ENCODE measurements around the gene SESTD1. TPM values are rescaled to one million over a fixed set of nuclear protein-coding genes. Genes with fewer than 3 reads are reported as not detected.
"Not testable (repeated sequence)": the region's sequence is repeated elsewhere in the genome, so short reads cannot be mapped to it uniquely, and the experiment has no call there.

Gene SESTD1
- total RNA-seq, 3 donors from 2014 or later = 2.7 to 6.2 (median 4.8) TPM

DNA sequence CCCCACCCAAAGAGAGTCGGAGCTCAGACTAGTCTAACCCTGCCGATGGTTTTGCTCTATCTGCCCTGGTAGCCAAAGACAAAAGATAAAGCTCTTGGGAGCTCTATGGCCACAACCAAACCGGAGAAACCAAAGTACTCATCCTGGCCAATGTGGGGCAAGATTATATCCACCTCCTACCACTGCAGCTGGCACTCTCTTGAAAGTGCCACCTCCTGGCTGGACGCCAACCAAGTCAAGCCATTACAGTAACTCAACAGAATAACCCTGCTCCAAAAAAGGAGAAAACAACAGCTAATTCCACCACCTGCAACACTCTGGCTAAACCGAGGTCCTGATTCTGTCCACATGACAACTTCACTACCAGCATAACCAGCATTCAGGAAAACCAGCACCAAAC is 57.6 kb downstream of the SESTD1 start:
- no peak for DNase-seq
- no peaks in the 10 kb centered on the region for H3K4me1 Mint-ChIP-seq (ENCODE audit: low read depth)
- no peak overlapping the region for H3K4me3 Mint-ChIP-seq
- no peaks in the 10 kb centered on the region for H3K36me3 Mint-ChIP-seq (ENCODE audit: insufficient read depth)
- ATAC-seq = no peak
- no peaks in the 10 kb centered on the region for H3K27me3 Mint-ChIP-seq (ENCODE audit: low read depth)
- H3K9me3 Mint-ChIP-seq = no peaks in the 10 kb centered on the region

DNA sequence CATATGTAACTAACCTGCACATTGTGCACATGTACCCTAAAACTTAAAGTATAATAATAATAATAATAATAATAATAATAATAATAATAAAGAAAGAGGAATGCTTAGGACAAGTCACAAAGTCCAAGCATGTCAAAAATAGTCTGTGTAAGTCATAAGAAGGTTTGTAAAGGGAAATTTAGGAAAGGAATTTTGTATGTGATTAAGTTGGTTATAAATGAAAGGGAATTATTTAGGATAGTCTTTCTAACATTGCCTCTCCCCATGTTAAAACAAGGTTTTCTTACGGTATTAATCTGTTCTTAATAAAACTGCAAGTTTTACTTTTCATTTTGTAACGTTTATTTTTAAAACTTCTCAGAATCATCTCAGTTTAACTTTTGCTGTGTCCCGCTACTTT is 62.8 kb downstream of the SESTD1 start:
- ATAC-seq = no peak
- no peaks in the 10 kb centered on the region for H3K27me3 Mint-ChIP-seq (ENCODE audit: low read depth)

GRCh38 chr2:179195926-179196590 is 68.6 kb downstream of the SESTD1 start:
- ATAC-seq; H3K27me3 Mint-ChIP-seq (ENCODE audit: low read depth); H3K9me3 Mint-ChIP-seq; DNase-seq; H3K36me3 Mint-ChIP-seq (ENCODE audit: insufficient read depth); H3K4me3 Mint-ChIP-seq: not testable (repeated sequence)
- H3K4me1 Mint-ChIP-seq (ENCODE audit: low read depth) = peaks cover 22% of the 10 kb centered on the region

More for the DNA sequence above, 62.8 kb downstream of the SESTD1 start:
- H3K4me3 Mint-ChIP-seq = no peak overlapping the region
- H3K36me3 Mint-ChIP-seq (ENCODE audit: insufficient read depth) = no peaks in the 10 kb centered on the region
- H3K4me1 Mint-ChIP-seq (ENCODE audit: low read depth) = no peaks in the 10 kb centered on the region
- DNase-seq = no peak
- no peaks in the 10 kb centered on the region for H3K9me3 Mint-ChIP-seq

DNA sequence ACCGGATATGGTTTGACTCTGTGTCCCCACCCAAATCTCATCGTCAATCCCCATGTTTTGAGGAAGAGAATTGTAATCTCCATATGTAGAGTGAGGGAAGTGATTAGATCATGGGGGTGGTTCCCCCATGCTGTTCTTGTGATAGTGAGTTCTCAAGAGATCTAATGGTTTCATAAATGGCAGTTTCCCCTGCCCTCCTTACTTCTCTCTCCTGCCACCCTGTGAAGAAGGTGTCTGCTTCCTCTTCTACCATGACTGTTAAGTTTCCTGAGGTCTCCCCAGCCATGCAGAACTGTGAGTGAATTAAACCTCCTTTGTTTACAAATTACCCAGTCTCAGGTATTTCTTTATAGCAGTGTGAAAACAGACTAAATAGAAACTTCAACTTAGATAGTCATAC is 69.5 kb downstream of the SESTD1 start:
- Mint-ChIP-seq H3K4me1 (ENCODE audit: low read depth) (peaks cover 22% of the 10 kb centered on the region), H3K4me3 (no peak overlapping the region), H3K36me3 (ENCODE audit: insufficient read depth) (peaks cover 5% of the 10 kb centered on the region), H3K9me3 (no peaks in the 10 kb centered on the region), H3K27me3 (ENCODE audit: low read depth) (no peaks in the 10 kb centered on the region)
- DNase-seq (no peak), ATAC-seq (no peak)

DNA sequence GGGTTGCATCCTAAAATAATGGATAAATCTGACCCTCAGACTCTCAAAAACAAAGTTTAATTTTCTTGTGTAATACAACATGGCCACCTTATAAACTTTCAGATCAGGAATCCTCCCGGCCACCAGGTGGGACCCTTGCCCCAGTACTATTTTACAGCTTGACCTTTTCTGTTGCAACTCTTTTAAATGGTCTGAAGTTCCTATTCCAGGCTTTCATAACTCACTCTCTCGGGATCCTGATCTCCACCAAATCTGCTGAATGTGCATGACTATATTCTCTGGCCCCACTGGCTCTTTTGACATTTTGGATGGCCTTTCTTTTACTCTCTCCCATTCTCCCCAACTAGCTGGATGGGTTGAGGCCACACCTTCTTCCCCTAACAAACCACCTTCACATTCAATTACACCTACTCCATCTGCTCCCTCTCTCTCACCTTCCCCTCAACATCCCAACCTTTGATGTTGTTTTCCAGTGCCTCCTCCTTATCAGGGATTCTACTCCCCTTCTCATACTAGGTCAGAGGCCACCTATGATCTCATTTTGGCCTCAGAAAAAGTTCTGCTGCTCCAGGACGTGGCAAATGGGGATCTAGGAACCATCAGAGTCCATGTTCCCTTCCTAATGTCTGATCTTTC is 70.8 kb downstream of the SESTD1 start:
- peaks cover 5% of the 10 kb centered on the region for H3K9me3 Mint-ChIP-seq
- H3K36me3 Mint-ChIP-seq (ENCODE audit: insufficient read depth) = peaks cover 12% of the 10 kb centered on the region
- H3K4me3 Mint-ChIP-seq = no peak overlapping the region
- no peak for DNase-seq
- H3K27me3 Mint-ChIP-seq (ENCODE audit: low read depth) = no peaks in the 10 kb centered on the region
- ATAC-seq = no peak
- H3K4me1 Mint-ChIP-seq (ENCODE audit: low read depth) = peaks cover 22% of the 10 kb centered on the region

DNA sequence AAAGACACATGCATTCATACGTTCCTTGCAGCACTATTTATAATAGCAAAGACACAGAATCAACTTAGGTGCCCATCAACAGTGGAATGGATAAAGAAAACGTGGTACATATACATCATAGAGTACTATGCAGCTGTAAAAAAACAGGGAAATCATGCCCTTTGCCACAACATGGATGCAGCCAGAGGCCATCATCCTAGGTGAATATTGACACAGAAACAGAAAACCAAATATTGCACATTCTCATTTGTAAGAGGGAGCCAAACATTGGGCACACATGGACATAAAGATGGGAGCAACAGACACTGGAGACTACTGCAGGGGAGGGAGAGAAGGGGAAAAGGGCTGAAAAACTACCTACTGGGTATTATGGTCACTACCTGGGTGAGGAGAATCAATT is 73.5 kb downstream of the SESTD1 start:
- H3K36me3 Mint-ChIP-seq (ENCODE audit: insufficient read depth) = peaks cover 21% of the 10 kb centered on the region
- H3K4me1 Mint-ChIP-seq (ENCODE audit: low read depth) = peaks cover 19% of the 10 kb centered on the region
- no peak overlapping the region for H3K4me3 Mint-ChIP-seq
- no peak for ATAC-seq
- no peak for DNase-seq
- H3K27me3 Mint-ChIP-seq (ENCODE audit: low read depth) = no peaks in the 10 kb centered on the region
- H3K9me3 Mint-ChIP-seq = peaks cover 8% of the 10 kb centered on the region

DNA sequence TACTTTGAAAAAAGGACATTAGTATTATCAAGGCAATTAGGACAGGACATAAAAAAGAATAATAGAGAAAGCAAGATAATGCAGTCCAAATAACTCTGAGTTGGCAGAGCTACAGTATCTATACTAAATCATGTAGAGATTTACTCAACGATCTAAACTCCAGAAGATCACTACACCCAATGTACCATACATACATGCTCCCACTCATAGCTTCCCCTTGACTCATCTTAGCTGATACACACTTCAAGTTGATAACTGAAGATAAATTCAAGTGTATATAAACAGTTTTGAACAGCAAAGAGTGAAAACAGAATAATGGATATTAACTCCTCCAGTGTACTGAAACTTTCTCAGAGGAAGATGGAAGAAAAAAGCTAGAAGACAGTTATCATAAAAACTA is 78.5 kb downstream of the SESTD1 start:
- Mint-ChIP-seq H3K9me3 (peaks cover 8% of the 10 kb centered on the region), H3K36me3 (ENCODE audit: insufficient read depth) (peaks cover 25% of the 10 kb centered on the region), H3K4me3 (no peak overlapping the region), H3K27me3 (ENCODE audit: low read depth) (no peaks in the 10 kb centered on the region), H3K4me1 (ENCODE audit: low read depth) (no peaks in the 10 kb centered on the region)
- ATAC-seq (no peak), DNase-seq (no peak)

DNA sequence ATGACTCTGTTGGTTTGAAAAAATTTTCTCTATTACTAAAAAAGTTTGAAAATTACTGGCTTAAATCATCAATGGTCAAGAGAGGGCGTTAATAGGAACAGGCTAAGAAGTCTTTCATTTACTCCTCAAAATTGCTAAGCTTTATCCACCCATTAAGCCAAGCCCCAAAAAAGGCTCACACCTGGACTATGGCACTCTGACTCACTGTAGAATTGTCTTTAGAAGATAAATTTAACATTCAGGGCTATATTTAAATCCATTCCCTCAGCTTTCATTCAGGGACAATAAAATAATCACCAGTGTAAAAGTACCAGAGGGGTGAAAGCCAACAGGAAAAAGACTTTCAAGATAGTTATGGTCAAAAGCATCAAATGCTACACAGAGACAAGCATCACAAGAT is 80.0 kb downstream of the SESTD1 start:
- ATAC-seq (no peak), DNase-seq (no peak)
- Mint-ChIP-seq H3K4me1 (ENCODE audit: low read depth) (no peaks in the 10 kb centered on the region), H3K9me3 (peaks cover 7% of the 10 kb centered on the region), H3K36me3 (ENCODE audit: insufficient read depth) (peaks cover 22% of the 10 kb centered on the region), H3K27me3 (ENCODE audit: low read depth) (no peaks in the 10 kb centered on the region), H3K4me3 (no peak overlapping the region)

- no peaks in the 10 kb centered on the region for H3K9me3 Mint-ChIP-seq
- peaks cover 12% of the 10 kb centered on the region for H3K36me3 Mint-ChIP-seq (ENCODE audit: insufficient read depth)
- ATAC-seq (no peak), DNase-seq (no peak)
- H3K4me1 Mint-ChIP-seq (ENCODE audit: low read depth) = no peaks in the 10 kb centered on the region
- no peak overlapping the region for H3K4me3 Mint-ChIP-seq
- no peaks in the 10 kb centered on the region for H3K27me3 Mint-ChIP-seq (ENCODE audit: low read depth)
Observed at GRCh38 chr2:179181002-179181401, 83.6 kb downstream of the SESTD1 start.

DNA sequence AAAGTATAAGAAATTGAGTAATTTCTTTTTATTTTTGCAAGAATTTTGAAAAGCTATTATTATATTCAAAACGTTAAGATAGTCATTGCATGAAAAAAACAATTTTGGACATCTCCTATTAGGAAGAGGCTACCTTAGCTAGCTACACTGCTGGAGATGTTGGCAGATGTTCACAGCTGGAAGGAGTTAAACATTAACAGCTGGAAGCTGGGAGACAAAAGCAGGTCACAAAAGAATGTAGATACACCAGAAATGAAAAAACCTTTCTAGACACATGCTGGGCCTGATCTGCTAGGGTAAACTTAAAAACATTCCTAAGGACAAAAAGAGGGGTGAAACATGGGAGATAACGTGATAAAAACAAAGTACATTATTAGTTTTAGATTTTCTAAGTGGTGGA is 84.4 kb downstream of the SESTD1 start:
- peaks cover 16% of the 10 kb centered on the region for H3K36me3 Mint-ChIP-seq (ENCODE audit: insufficient read depth)
- no peak for DNase-seq
- no peak overlapping the region for H3K4me3 Mint-ChIP-seq
- no peaks in the 10 kb centered on the region for H3K27me3 Mint-ChIP-seq (ENCODE audit: low read depth)
- ATAC-seq = no peak
- no peaks in the 10 kb centered on the region for H3K9me3 Mint-ChIP-seq
- H3K4me1 Mint-ChIP-seq (ENCODE audit: low read depth) = no peaks in the 10 kb centered on the region

GRCh38 chr2:179179719-179180118 is 84.9 kb downstream of the SESTD1 start:
- Mint-ChIP-seq H3K27me3 (ENCODE audit: low read depth) (no peaks in the 10 kb centered on the region), H3K4me1 (ENCODE audit: low read depth) (no peaks in the 10 kb centered on the region), H3K9me3 (no peaks in the 10 kb centered on the region), H3K4me3 (no peak overlapping the region), H3K36me3 (ENCODE audit: insufficient read depth) (peaks cover 16% of the 10 kb centered on the region)
- no peak for DNase-seq
- no peak for ATAC-seq

DNA sequence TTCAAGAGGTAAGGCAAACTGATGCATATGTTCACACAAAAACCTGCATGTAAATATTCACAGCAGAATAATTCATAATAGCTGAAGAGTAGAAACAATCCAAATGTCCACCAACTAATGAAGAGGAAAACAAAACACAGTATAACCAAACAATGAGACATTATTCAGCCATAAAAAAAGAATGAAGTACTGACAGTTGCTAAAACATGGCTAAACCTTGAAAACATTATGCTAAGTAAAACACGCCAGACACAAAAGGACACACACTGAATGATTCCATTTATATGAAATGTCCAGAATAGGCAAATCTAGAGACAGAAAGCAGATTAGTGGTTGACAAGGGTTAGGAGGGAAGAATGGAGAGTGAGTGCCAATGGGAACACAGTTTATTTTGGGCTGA is 86.9 kb downstream of the SESTD1 start:
- H3K4me3 Mint-ChIP-seq = no peak overlapping the region
- no peaks in the 10 kb centered on the region for H3K9me3 Mint-ChIP-seq
- no peak for DNase-seq
- H3K4me1 Mint-ChIP-seq (ENCODE audit: low read depth) = no peaks in the 10 kb centered on the region
- peaks cover 16% of the 10 kb centered on the region for H3K36me3 Mint-ChIP-seq (ENCODE audit: insufficient read depth)
- no peak for ATAC-seq
- no peaks in the 10 kb centered on the region for H3K27me3 Mint-ChIP-seq (ENCODE audit: low read depth)

DNA sequence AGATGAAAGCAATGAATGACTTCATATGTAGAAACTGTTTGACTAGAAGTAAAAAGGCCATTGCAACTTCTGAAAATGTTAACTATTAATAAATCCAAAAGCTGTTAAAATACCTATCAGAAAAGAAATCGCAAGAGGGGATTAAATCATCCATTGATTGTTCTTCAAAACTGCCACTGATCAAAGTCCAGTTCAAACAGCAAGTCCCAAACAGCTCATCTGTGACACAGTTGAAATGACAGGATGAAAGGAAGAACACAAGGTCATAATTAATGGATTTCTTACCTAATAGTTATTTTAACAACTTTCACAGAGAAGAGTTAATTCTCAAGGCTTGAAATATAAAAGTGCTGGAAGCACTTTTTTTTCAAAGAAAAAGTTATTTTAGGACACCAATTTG is 90.4 kb downstream of the SESTD1 start:
- H3K36me3 Mint-ChIP-seq (ENCODE audit: insufficient read depth) = peaks cover 9% of the 10 kb centered on the region
- H3K4me1 Mint-ChIP-seq (ENCODE audit: low read depth) = no peaks in the 10 kb centered on the region
- no peaks in the 10 kb centered on the region for H3K9me3 Mint-ChIP-seq
- ATAC-seq = no peak
- H3K4me3 Mint-ChIP-seq = no peak overlapping the region
- H3K27me3 Mint-ChIP-seq (ENCODE audit: low read depth) = no peaks in the 10 kb centered on the region
- no peak for DNase-seq

- no peaks in the 10 kb centered on the region for H3K9me3 Mint-ChIP-seq
- peaks cover 10% of the 10 kb centered on the region for H3K36me3 Mint-ChIP-seq (ENCODE audit: insufficient read depth)
- no peak for ATAC-seq
- no peak overlapping the region for H3K4me3 Mint-ChIP-seq
- no peaks in the 10 kb centered on the region for H3K4me1 Mint-ChIP-seq (ENCODE audit: low read depth)
- no peak for DNase-seq
- H3K27me3 Mint-ChIP-seq (ENCODE audit: low read depth) = no peaks in the 10 kb centered on the region
Observed at GRCh38 chr2:179172894-179173293, 91.7 kb downstream of the SESTD1 start.

DNA sequence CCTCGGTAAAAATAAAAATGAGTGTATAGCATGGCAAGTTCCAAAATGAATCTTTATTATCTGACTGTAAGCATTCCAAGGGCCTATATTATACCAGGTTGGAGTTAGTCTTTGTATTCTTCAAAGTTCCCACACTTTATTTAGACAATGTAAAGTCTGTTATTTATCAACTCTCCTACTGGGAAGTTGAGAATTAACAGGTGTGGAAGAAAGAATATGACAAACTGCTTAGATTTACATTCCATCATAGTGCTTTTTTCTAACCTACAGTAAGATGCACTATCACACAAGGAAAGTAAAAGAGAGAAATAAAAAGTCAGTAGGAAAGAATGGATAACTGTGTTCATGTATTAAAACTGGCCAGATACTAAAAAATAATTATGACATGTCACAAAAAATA is 93.3 kb downstream of the SESTD1 start:
- no peaks in the 10 kb centered on the region for H3K27me3 Mint-ChIP-seq (ENCODE audit: low read depth)
- no peak overlapping the region for H3K4me3 Mint-ChIP-seq
- H3K36me3 Mint-ChIP-seq (ENCODE audit: insufficient read depth) = peaks cover 15% of the 10 kb centered on the region
- no peak for ATAC-seq
- H3K9me3 Mint-ChIP-seq = peaks cover 6% of the 10 kb centered on the region
- DNase-seq = no peak
- no peaks in the 10 kb centered on the region for H3K4me1 Mint-ChIP-seq (ENCODE audit: low read depth)
